H9 (cell line): ENCODE measurements around the gene HCFC1. TPM values are rescaled to one million over a fixed set of nuclear protein-coding genes. Genes with fewer than 3 reads are reported as not detected.

Source experiments
- DNase-seq: peaks from one replicate; pipeline ENCODE4 v3.0.0-alpha.2; 2017
- H2AFZ ChIP-seq: one replicate; pipeline ENCODE4 v1.6.1; 2013; ENCODE audit warnings: mild to moderate bottlenecking, low read length, control low read depth, moderate library complexity
- H2AK5ac ChIP-seq: 2 replicates; pipeline ENCODE4 v1.6.1; 2013; ENCODE audit warnings: low read length, control low read depth, mixed read lengths; ENCODE audit not compliant: insufficient read length
- H2BK120ac ChIP-seq: one replicate; pipeline ENCODE4 v1.6.1; 2013; ENCODE audit warnings: low read depth, mild to moderate bottlenecking, low read length, control low read depth, inconsistent platforms; ENCODE audit not compliant: poor library complexity, severe bottlenecking
- H2BK12ac ChIP-seq: 2 replicates; pipeline ENCODE4 v1.6.1; 2013; ENCODE audit warnings: low read length, control low read depth, mixed read lengths, low read depth; ENCODE audit not compliant: insufficient read length
- H2BK15ac ChIP-seq: 2 replicates; pipeline ENCODE4 v1.6.1; 2013; ENCODE audit warnings: low read depth, low read length, control low read depth
- H2BK20ac ChIP-seq: one replicate; pipeline ENCODE4 v1.6.1; 2013; ENCODE audit warnings: low read depth, mild to moderate bottlenecking, low read length, control low read depth, inconsistent platforms; ENCODE audit not compliant: poor library complexity, severe bottlenecking
- H2BK5ac ChIP-seq: 2 replicates; pipeline ENCODE4 v1.6.1; 2013; ENCODE audit warnings: low read length, control low read depth, mixed read lengths; ENCODE audit not compliant: insufficient read length
- H3K14ac ChIP-seq: 2 replicates; pipeline ENCODE4 v1.6.1; 2013; ENCODE audit warnings: low read length, control low read depth; ENCODE audit not compliant: insufficient read depth
- H3K18ac ChIP-seq: 2 replicates; pipeline ENCODE4 v1.6.1; 2013; ENCODE audit warnings: low read depth, mild to moderate bottlenecking, mixed read lengths, low read length, control low read depth; ENCODE audit not compliant: insufficient read length
- H3K23ac ChIP-seq: 2 replicates; pipeline ENCODE4 v1.6.1; 2013; ENCODE audit warnings: low read length, control low read depth, mixed read lengths, low read depth; ENCODE audit not compliant: insufficient read length
- H3K23me2 ChIP-seq: 2 replicates; pipeline ENCODE4 v1.6.1; 2013; ENCODE audit warnings: low read depth, mild to moderate bottlenecking, mixed read lengths, low read length, control low read depth; ENCODE audit not compliant: insufficient read length, poor library complexity, severe bottlenecking
- H3K27ac ChIP-seq: 2 replicates; pipeline ENCODE4 v1.5.1; 2013; ENCODE audit warnings: low read length, control low read depth, mixed read lengths, low read depth; ENCODE audit not compliant: insufficient read length
- H3K27me3 ChIP-seq: 2 replicates; pipeline ENCODE4 v1.6.1; 2013; ENCODE audit warnings: low read length, control low read depth, inconsistent platforms; ENCODE audit not compliant: insufficient read depth
- H3K4ac ChIP-seq: 2 replicates; pipeline ENCODE4 v1.6.1; 2013; ENCODE audit warnings: low read depth, mild to moderate bottlenecking, control low read depth, inconsistent platforms, low read length, moderate library complexity
- H3K4me1 ChIP-seq: 2 replicates; pipeline ENCODE4 v1.6.1; 2013; ENCODE audit warnings: low read length, control low read depth, inconsistent platforms; ENCODE audit not compliant: insufficient read depth
- H3K4me2 ChIP-seq: 2 replicates; pipeline ENCODE4 v1.6.1; 2013; ENCODE audit warnings: low read length, control low read depth, mixed read lengths; ENCODE audit not compliant: insufficient read length, insufficient read depth
- H3K56ac ChIP-seq: 2 replicates; pipeline ENCODE4 v1.6.1; 2013; ENCODE audit warnings: low read depth, mild to moderate bottlenecking, mixed read lengths, low read length, control low read depth; ENCODE audit not compliant: insufficient read length
- H3K79me1 ChIP-seq: 2 replicates; pipeline ENCODE4 v1.6.1; 2013; ENCODE audit warnings: low read depth, mild to moderate bottlenecking, moderate library complexity, low read length, control low read depth, inconsistent platforms; ENCODE audit not compliant: insufficient read depth, poor library complexity, severe bottlenecking
- H3K79me2 ChIP-seq: 2 replicates; pipeline ENCODE4 v1.6.1; 2013; ENCODE audit warnings: low read length, control low read depth, inconsistent platforms; ENCODE audit not compliant: insufficient read depth
- H3K9ac ChIP-seq: 2 replicates; pipeline ENCODE4 v1.6.1; 2013; ENCODE audit warnings: low read length, control low read depth, mixed read lengths; ENCODE audit not compliant: insufficient read length; ENCODE audit errors: extremely low read depth
- H3K9me3 ChIP-seq: one replicate; pipeline ENCODE4 v1.6.1; 2013; ENCODE audit warnings: low read depth, low read length, inconsistent platforms; ENCODE audit not compliant: control insufficient read depth
- H3T11ph ChIP-seq: one replicate; pipeline ENCODE4 v1.6.1; 2013; ENCODE audit warnings: mild to moderate bottlenecking, low read length, control low read depth, inconsistent platforms
- H4K20me1 ChIP-seq: one replicate; pipeline ENCODE4 v1.6.1; 2013; ENCODE audit not compliant: control insufficient read depth, insufficient read length, insufficient read depth
- H4K5ac ChIP-seq: 2 replicates; pipeline ENCODE4 v1.6.1; 2013; ENCODE audit warnings: low read depth, mild to moderate bottlenecking, mixed read lengths, low read length, control low read depth; ENCODE audit not compliant: insufficient read length
- H4K8ac ChIP-seq: replicated peaks from 2 replicates; pipeline ENCODE4 v1.6.1; 2013; ENCODE audit warnings: low read length, control low read depth, mixed read lengths, low read depth; ENCODE audit not compliant: insufficient read length
- H4K91ac ChIP-seq: 2 replicates; pipeline ENCODE4 v1.6.1; 2013; ENCODE audit warnings: low read depth, mild to moderate bottlenecking, moderate library complexity, mixed read lengths, low read length, control low read depth; ENCODE audit not compliant: insufficient read length
- H3K27ac Mint-ChIP-seq, 3 experiments: 2 replicates in 2 of 3; 3 replicates in 1 of 3; pipeline ENCODE4 v1.8.0; 2020 to 2021; ENCODE audit warnings: mixed read lengths in 3 of 3, mild to moderate bottlenecking in 1 of 3, moderate library complexity in 1 of 3
- H3K27me3 Mint-ChIP-seq: 2 replicates; pipeline ENCODE4 v1.8.0; 2021; ENCODE audit warnings: low read depth, mild to moderate bottlenecking, moderate library complexity, mixed read lengths
- H3K36me3 Mint-ChIP-seq, 3 experiments: 2 replicates in 2 of 3; 3 replicates in 1 of 3; pipeline ENCODE4 v1.8.0; 2020 to 2021; ENCODE audit warnings: low read depth in 3 of 3, mixed read lengths in 3 of 3; ENCODE audit not compliant: insufficient read depth in 1 of 3
- H3K4me1 Mint-ChIP-seq, 2 experiments: 2 replicates each; pipeline ENCODE4 v1.8.0; 2020; ENCODE audit warnings: mixed read lengths in 2 of 2
- H3K4me3 Mint-ChIP-seq, 2 experiments: 2 replicates in 1 of 2; 3 replicates in 1 of 2; pipeline ENCODE4 v1.8.0; 2020 to 2021; ENCODE audit warnings: mild to moderate bottlenecking in 2 of 2, mixed read lengths in 2 of 2, moderate library complexity in 1 of 2
- H3K9me3 Mint-ChIP-seq, 2 experiments: 2 replicates in 1 of 2; 3 replicates in 1 of 2; pipeline ENCODE4 v1.8.0; 2020; ENCODE audit warnings: mild to moderate bottlenecking in 2 of 2, mixed read lengths in 2 of 2, moderate library complexity in 1 of 2
- CTCF ChIP-seq: fragments of 200-600 bp; sonication (generic); conservative IDR thresholded peaks from 3 replicates; pipeline ENCODE4 v1.8.0; 2021; ENCODE audit warnings: antibody characterized with exemption, mild to moderate bottlenecking
- WGBS: extraction: QIAGEN DNeasy Blood & Tissue Kit; methylation state at CpG from one replicate; pipeline ENCODE4 v1.1.7; 2013; ENCODE audit warnings: missing lambda C conversion rate, low lambda C conversion rate, mixed read lengths; ENCODE audit not compliant: insufficient read length; ENCODE audit errors: extremely low coverage; 5-methylcytosine and 5-hydroxymethylcytosine counted together
- total RNA-seq: library from RNA; stranded (reverse); gene quantifications from 2 replicates; pipeline ENCODE4 v1.2.1, GENCODE V29; 2021

The HCFC1 gene
- total RNA-seq, 1 experiment from 2014 or later = 144 TPM

- Histone ChIP-seq H3K9ac (no peak overlapping the region), H3K14ac (no peak overlapping the region), H2BK120ac (no peak overlapping the region), H2BK5ac (no peak overlapping the region), H3K4me2 (no peak overlapping the region), H3K9me3 (peaks cover 26% of the 10 kb centered on the region), H3K23ac (no peak overlapping the region), H4K8ac (no peak overlapping the region), H4K91ac (no peak overlapping the region), H3K79me2 (no peaks in the 10 kb centered on the region; the same call in 1 of the 2 replicates), H2BK20ac (no peak overlapping the region), H4K5ac (no peak overlapping the region), H4K20me1 (no peaks in the 10 kb centered on the region), H3K18ac (no peak overlapping the region), H3K56ac (no peak overlapping the region), H3K27ac (no peak overlapping the region), H2BK15ac (no peak overlapping the region), H2AK5ac (no peak overlapping the region), H3T11ph (no peak overlapping the region), H2AFZ (no peak overlapping the region), H3K4ac (no peak overlapping the region), H3K27me3 (no peaks in the 10 kb centered on the region), H3K4me1 (no peaks in the 10 kb centered on the region), H2BK12ac (no peak overlapping the region), H3K79me1 (no peaks in the 10 kb centered on the region), H3K23me2 (peaks cover 7% of the 10 kb centered on the region)
- no peak for TF ChIP-seq CTCF
- H3K9me3 Mint-ChIP-seq = peaks cover 68 to 73% of the 10 kb centered on the region in 2 experiments
- WGBS = no CpG with 5 or more reads among the region's 32 CpGs
- no peak overlapping the region for H3K27ac Mint-ChIP-seq
- no peaks in the 10 kb centered on the region for H3K27me3 Mint-ChIP-seq
- H3K4me1 Mint-ChIP-seq = peaks cover 8 to 23% of the 10 kb centered on the region in 2 experiments; a peak in 3 of 4 replicates
- H3K4me3 Mint-ChIP-seq = peak overlapping the region; percentile 50 to 77
- peak; percentile 69 for DNase-seq
- peaks cover 24 to 43% (median 27%) of the 10 kb centered on the region in 3 experiments for H3K36me3 Mint-ChIP-seq
Measured at GRCh38 chrX:153935326-153935851, 36.2 kb downstream of the HCFC1 start.
